ENCODE results near the gene RNASEH2C.

DNA sequence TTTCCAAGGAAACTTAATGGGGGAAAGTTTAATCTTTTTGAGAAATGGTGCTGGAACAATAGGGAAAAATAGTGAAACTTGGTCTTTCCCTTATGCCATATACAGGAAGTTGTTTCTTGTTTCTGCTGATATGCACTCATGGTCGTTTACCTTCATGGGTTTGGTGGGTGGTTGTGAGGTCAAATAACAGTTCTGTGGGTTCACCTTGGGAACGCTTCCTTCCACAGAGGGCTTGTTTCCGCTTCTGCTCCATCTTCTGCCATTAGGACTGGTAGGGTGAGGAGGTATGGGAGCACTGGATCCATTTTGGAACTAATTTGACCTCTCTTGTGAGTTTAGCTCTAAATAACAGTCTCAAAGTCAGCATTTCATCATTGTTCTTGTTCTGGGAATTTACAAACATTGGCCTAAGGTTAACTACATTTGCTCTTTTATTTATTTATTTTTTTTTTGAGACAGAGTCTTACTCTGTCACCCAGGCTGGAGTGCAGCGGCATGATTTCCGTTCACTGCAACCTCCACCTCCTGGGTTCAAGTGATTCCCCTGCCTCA, 40.3 kb downstream of the RNASEH2C start:
- TF ChIP-seq, protein P1, sequence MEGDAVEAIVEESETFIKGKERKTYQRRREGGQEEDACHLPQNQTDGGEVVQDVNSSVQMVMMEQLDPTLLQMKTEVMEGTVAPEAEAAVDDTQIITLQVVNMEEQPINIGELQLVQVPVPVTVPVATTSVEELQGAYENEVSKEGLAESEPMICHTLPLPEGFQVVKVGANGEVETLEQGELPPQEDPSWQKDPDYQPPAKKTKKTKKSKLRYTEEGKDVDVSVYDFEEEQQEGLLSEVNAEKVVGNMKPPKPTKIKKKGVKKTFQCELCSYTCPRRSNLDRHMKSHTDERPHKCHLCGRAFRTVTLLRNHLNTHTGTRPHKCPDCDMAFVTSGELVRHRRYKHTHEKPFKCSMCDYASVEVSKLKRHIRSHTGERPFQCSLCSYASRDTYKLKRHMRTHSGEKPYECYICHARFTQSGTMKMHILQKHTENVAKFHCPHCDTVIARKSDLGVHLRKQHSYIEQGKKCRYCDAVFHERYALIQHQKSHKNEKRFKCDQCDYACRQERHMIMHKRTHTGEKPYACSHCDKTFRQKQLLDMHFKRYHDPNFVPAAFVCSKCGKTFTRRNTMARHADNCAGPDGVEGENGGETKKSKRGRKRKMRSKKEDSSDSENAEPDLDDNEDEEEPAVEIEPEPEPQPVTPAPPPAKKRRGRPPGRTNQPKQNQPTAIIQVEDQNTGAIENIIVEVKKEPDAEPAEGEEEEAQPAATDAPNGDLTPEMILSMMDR (IDR thresholded peaks at IDR 0.05): no peak
- TF ChIP-seq POLR2A (IDR thresholded peaks at IDR 0.05): no peak
